HG03196 (cell line): ENCODE results near the gene CNTN5.
"Not testable (repeated sequence)": the region's sequence is repeated elsewhere in the genome, so short reads cannot be mapped to it uniquely, and the experiment has no call there.

Experiments used
- ATAC-seq: cut with Tn5 transposase; IDR thresholded peaks from one replicate; pipeline ENCODE4 v1.9.1; 2021; ENCODE audit not compliant: unreplicated experiment

The CNTN5 gene

GRCh38 chr11:100182350-100182749 lies 1161.6 kb downstream of the CNTN5 start:
- ATAC-seq: no peak

- ATAC-seq: no peak
Observed at GRCh38 chr11:100182927-100183326, 1162.2 kb downstream of the CNTN5 start.

- ATAC-seq: no peak
Observed at GRCh38 chr11:100185588-100185987, 1164.8 kb downstream of the CNTN5 start.

- no peak for ATAC-seq
Observed at GRCh38 chr11:100188137-100188783, 1167.5 kb downstream of the CNTN5 start.

- no peak for ATAC-seq
Observed at GRCh38 chr11:100190395-100190794, 1169.6 kb downstream of the CNTN5 start.

GRCh38 chr11:100192181-100192580 lies 1171.4 kb downstream of the CNTN5 start:
- ATAC-seq: no peak

- ATAC-seq: no peak
Observed at GRCh38 chr11:100203789-100204188, 1183.0 kb downstream of the CNTN5 start.

GRCh38 chr11:100205926-100206325 lies 1185.2 kb downstream of the CNTN5 start:
- ATAC-seq: no peak

- no peak for ATAC-seq
Observed at GRCh38 chr11:100208207-100208606, 1187.5 kb downstream of the CNTN5 start.

- ATAC-seq: no peak
Observed at GRCh38 chr11:100214791-100215190, 1194.0 kb downstream of the CNTN5 start.

GRCh38 chr11:100220801-100221200 lies 1200.1 kb downstream of the CNTN5 start:
- ATAC-seq: no peak

- no peak for ATAC-seq
Observed at GRCh38 chr11:100221791-100222190, 1201.0 kb downstream of the CNTN5 start.

GRCh38 chr11:100224541-100225034 lies 1203.8 kb downstream of the CNTN5 start:
- no peak for ATAC-seq

GRCh38 chr11:100229086-100229485 lies 1208.3 kb downstream of the CNTN5 start:
- ATAC-seq: no peak

GRCh38 chr11:100232006-100232405 lies 1211.3 kb downstream of the CNTN5 start:
- ATAC-seq: no peak

GRCh38 chr11:100235085-100235484 lies 1214.3 kb downstream of the CNTN5 start:
- no peak for ATAC-seq

GRCh38 chr11:100240025-100240539 lies 1219.3 kb downstream of the CNTN5 start:
- ATAC-seq: no peak

GRCh38 chr11:100247704-100248103 lies 1227.0 kb downstream of the CNTN5 start:
- no peak for ATAC-seq

- not testable (repeated sequence) for ATAC-seq
Observed at GRCh38 chr11:100257238-100257803, 1236.6 kb downstream of the CNTN5 start.

- ATAC-seq: no peak
Observed at GRCh38 chr11:100269516-100269915, 1248.8 kb downstream of the CNTN5 start.

- ATAC-seq: no peak
Observed at GRCh38 chr11:100273066-100273815, 1252.5 kb downstream of the CNTN5 start.

- ATAC-seq: not testable (repeated sequence)
Observed at GRCh38 chr11:100274466-100274865, 1253.7 kb downstream of the CNTN5 start.
